AG04449 (cell line): ENCODE measurements around the gene KIF26B.

Experiments used
- CTCF ChIA-PET: fragments of 350-600 bp; formaldehyde crosslinking; extraction: SDS; loops from one replicate; lab custom pipeline; 2021; ENCODE audit warnings: antibody characterized with exemption; lab: Yijun Ruan, JAX
- POLR2A ChIA-PET: fragments of 400-600, 350-600 bp; formaldehyde crosslinking; extraction: SDS; loops from one replicate; lab custom pipeline; 2020; ENCODE audit warnings: antibody characterized with exemption, inconsistent platforms; lab: Yijun Ruan, JAX
- DNase-seq: peaks from one replicate; pipeline ENCODE4 v3.0.0-alpha.2; 2010; ENCODE audit warnings: low read depth, low spot score
- H3K4me3 ChIP-seq: 2 replicates; pipeline ENCODE4 v1.5.1; 2011; ENCODE audit warnings: low read depth, mild to moderate bottlenecking, control low read depth, low read length
- CTCF ChIP-seq: IDR thresholded peaks from one replicate; pipeline ENCODE4 v1.5.1; 2011; ENCODE audit warnings: mild to moderate bottlenecking, moderate library complexity, low read length, control low read depth, inconsistent platforms; ENCODE audit not compliant: insufficient read depth; ENCODE audit errors: missing control alignments

Gene KIF26B

GRCh38 chr1:245180496-245181157, 25.8 kb downstream of the KIF26B start:
- no peak for TF ChIP-seq CTCF
- POLR2A ChIA-PET: no interaction called here
- no peak for DNase-seq
- no peak overlapping the region for H3K4me3 ChIP-seq
- CTCF ChIA-PET: interaction anchor here (1.2 to 1.6 kb wide), 2 partner anchors 9 to 26 kb away, joined by 3 read pairs; partner anchors contain the start of gene KIF26B

- no peak for TF ChIP-seq CTCF
- no peak for DNase-seq
- ChIA-PET POLR2A (no interaction called here), CTCF (interaction anchor here (1.2 to 1.6 kb wide), 2 partner anchors 9 to 26 kb away, joined by 3 read pairs; partner anchors contain the start of gene KIF26B)
- no peak overlapping the region for H3K4me3 ChIP-seq
Measured at GRCh38 chr1:245181158-245181517, 26.4 kb downstream of the KIF26B start.

GRCh38 chr1:245182028-245182427, 27.2 kb downstream of the KIF26B start:
- ChIA-PET POLR2A (no interaction called here), CTCF (interaction anchor here (0.6 to 1.6 kb wide), 4 partner anchors 8 to 605 kb away, joined by 3 read pairs; partner anchors contain the start of gene KIF26B)
- no peak for DNase-seq
- TF ChIP-seq CTCF: no peak
- no peak overlapping the region for H3K4me3 ChIP-seq

- DNase-seq: no peak
- no peak overlapping the region for H3K4me3 ChIP-seq
- ChIA-PET POLR2A (no interaction called here), CTCF (no interaction called here)
- TF ChIP-seq CTCF: no peak
Measured at GRCh38 chr1:245183429-245183828, 28.6 kb downstream of the KIF26B start.

- ChIA-PET POLR2A (no interaction called here), CTCF (no interaction called here)
Measured at GRCh38 chr1:245184779-245185178, 30.0 kb downstream of the KIF26B start.

DNA sequence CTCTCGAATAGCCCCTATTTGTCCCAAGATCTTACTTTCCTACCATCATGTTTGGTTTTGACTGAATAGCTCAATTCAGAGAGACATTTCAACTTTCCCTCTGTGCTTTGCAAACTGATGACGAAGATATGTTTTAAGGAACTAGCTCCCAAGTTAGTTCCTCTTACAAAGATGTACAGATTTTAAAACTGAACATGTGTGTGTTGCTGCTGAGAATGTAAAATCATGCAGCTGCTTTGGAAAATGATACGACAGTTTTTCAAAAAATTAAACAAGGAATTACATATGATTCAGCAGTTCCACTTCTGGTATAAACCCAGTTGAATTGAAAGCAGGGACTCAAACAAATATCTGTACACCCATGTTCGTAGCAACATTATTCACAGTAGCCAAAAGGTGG, 33.6 kb downstream of the KIF26B start:
- H3K4me3 ChIP-seq: no peak overlapping the region
- no peak for TF ChIP-seq CTCF
- DNase-seq: no peak
- CTCF ChIA-PET: interaction anchor here (0.6 kb wide), 1 partner anchor 8 kb away, joined by 3 read pairs; no protein-coding TSS in a partner anchor
- POLR2A ChIA-PET: no interaction called here

More at GRCh38 chr1:245184779-245185178, 30.0 kb downstream of the KIF26B start:
- no peak for DNase-seq
- TF ChIP-seq CTCF: no peak
- H3K4me3 ChIP-seq: no peak overlapping the region
